A549 (cell line): ENCODE results near the gene NHLH1. TPM values are rescaled to one million over a fixed set of nuclear protein-coding genes. Genes with fewer than 3 reads are reported as not detected.

ENCODE experiments used
- ATAC-seq, 2 experiments: fragments of 200-7000 bp in 1 of 2; fragments of >200 bp in 1 of 2; cut with Nextera tagmentation in 1 of 2; cut with Tn5 transposase in 1 of 2; 3 replicates each; pipeline versions ENCODE4 v1.8.0 to v1.9.1; 2018 to 2020; ENCODE audit warnings: mild to moderate bottlenecking in 1 of 2, moderate library complexity in 1 of 2
- CTCF ChIA-PET: fragments of 300-600 bp; sonication (Branson Sonifier 250); formaldehyde crosslinking; extraction: SDS; loops from one replicate; lab custom pipeline; 2021; ENCODE audit warnings: antibody characterized with exemption, inconsistent platforms; lab: Yijun Ruan, JAX
- POLR2A ChIA-PET: fragments of 350-600 bp; formaldehyde crosslinking; extraction: SDS; loops from one replicate; lab custom pipeline; 2021; ENCODE audit warnings: antibody characterized with exemption, inconsistent platforms; lab: Yijun Ruan, JAX
- DNase-seq, 2 experiments: peaks; one replicate each; pipeline versions ENCODE4 v3.0.0 to v3.0.0-alpha.2; 2011 to 2016; ENCODE audit warnings: low read depth in 1 of 2, low spot score in 1 of 2
- FAIRE-seq: peaks from 2 replicates; lab custom pipeline; 2011; peaks lifted over from hg19 to GRCh38; lab: Jason Lieb, UNC
- H3K27ac ChIP-seq, 2 experiments: fragments of >200 bp; sonication (Bioruptor Twin); formaldehyde crosslinking; 3 replicates each; pipeline ENCODE4 v1.5.1; 2016 to 2017
- H3K4me1 ChIP-seq: fragments of >200 bp; sonication (Bioruptor Twin); formaldehyde crosslinking; 3 replicates; pipeline ENCODE4 v1.6.1; 2016
- H3K4me2 ChIP-seq: fragments of >200 bp; sonication (Bioruptor Twin); formaldehyde crosslinking; 3 replicates; pipeline ENCODE4 v1.6.1; 2016
- H3K4me3 ChIP-seq: fragments of >200 bp; sonication (Bioruptor Twin); formaldehyde crosslinking; 3 replicates; pipeline ENCODE4 v1.5.1; 2016
- H3K9me3 ChIP-seq: fragments of >200 bp; sonication (Bioruptor Twin); formaldehyde crosslinking; 3 replicates; pipeline ENCODE4 v1.6.1; 2016
- BHLHE40 ChIP-seq: IDR thresholded peaks from 2 replicates; pipeline ENCODE4 v1.6.1; 2012; ENCODE audit warnings: low read depth, low read length, inconsistent platforms
- CEBPB ChIP-seq, 2 experiments: fragments of >200 bp in 1 of 2; sonication (Bioruptor Twin) in 1 of 2; formaldehyde crosslinking in 1 of 2; IDR thresholded peaks; 2 replicates each; pipeline ENCODE4 v1.6.1; 2012 to 2016
- CTCF ChIP-seq: fragments of >200 bp; sonication (Bioruptor Twin); formaldehyde crosslinking; IDR thresholded peaks from 3 replicates; pipeline ENCODE4 v1.5.1; 2016
- EHF ChIP-seq: fragments of 250-450 bp; sonication (Bioruptor Pico); IDR thresholded peaks from 2 replicates; pipeline ENCODE4 v1.5.0; 2020; ENCODE audit warnings: mild to moderate bottlenecking
- ESRRA ChIP-seq: fragments of 150-350 bp; IDR thresholded peaks from 2 replicates; pipeline ENCODE4 v1.6.1; 2014; ENCODE audit warnings: mild to moderate bottlenecking, low read length, borderline replicate concordance
- FOSL2 ChIP-seq, 2 experiments: fragments of 450-650 bp in 1 of 2; fragments of >200 bp in 1 of 2; sonication (Bioruptor Twin) in 1 of 2; formaldehyde crosslinking; IDR thresholded peaks; 2 replicates each; pipeline versions ENCODE4 v1.5.0 to v1.6.1; 2016 to 2020; ENCODE audit warnings: mild to moderate bottlenecking in 1 of 2, moderate library complexity in 1 of 2
- HDAC2 ChIP-seq: fragments of 200-600 bp; sonication (generic); IDR thresholded peaks from 2 replicates; pipeline ENCODE4 v1.6.1; 2016
- HEYL ChIP-seq: fragments of 250-450 bp; sonication (Bioruptor Pico); IDR thresholded peaks from 2 replicates; pipeline ENCODE4 v1.8.0; 2021; ENCODE audit warnings: mild to moderate bottlenecking, moderate library complexity
- HOXA7 ChIP-seq: fragments of 250-450 bp; sonication (Bioruptor Pico); IDR thresholded peaks from 2 replicates; pipeline ENCODE4 v1.5.0; 2020; ENCODE audit warnings: mild to moderate bottlenecking, moderate library complexity
- MAFK ChIP-seq: fragments of 450-650 bp; IDR thresholded peaks from 2 replicates; pipeline ENCODE4 v1.6.1; 2014; ENCODE audit not compliant: partially characterized antibody
- MAX ChIP-seq: IDR thresholded peaks from 2 replicates; pipeline ENCODE4 v1.6.1; 2012
- NFE2L2 ChIP-seq: fragments of 150-350 bp; conservative IDR thresholded peaks from 2 replicates; pipeline ENCODE4 v1.6.1; 2014; ENCODE audit warnings: low read length
- NR3C1 ChIP-seq: fragments of >200 bp; sonication (Bioruptor Twin); formaldehyde crosslinking; IDR thresholded peaks from 3 replicates; pipeline ENCODE4 v1.6.1; 2017
- POLR2AphosphoS2 ChIP-seq: conservative IDR thresholded peaks from 2 replicates; pipeline ENCODE4 v1.6.1; 2012; ENCODE audit warnings: low read length, improper control_type of control experiment, inconsistent platforms
- RAD21 ChIP-seq, 2 experiments: fragments of >200 bp in 1 of 2; sonication (Bioruptor Twin) in 1 of 2; formaldehyde crosslinking in 1 of 2; IDR thresholded peaks in 1 of 2; conservative IDR thresholded peaks in 1 of 2; 2 replicates in 1 of 2; 3 replicates in 1 of 2; pipeline ENCODE4 v1.6.1; 2012 to 2018; ENCODE audit warnings: inconsistent platforms in 1 of 2
- RFX5 ChIP-seq: fragments of 450-650 bp; IDR thresholded peaks from 2 replicates; pipeline ENCODE4 v1.7.1; 2014; ENCODE audit warnings: antibody characterized with exemption, mild to moderate bottlenecking, moderate library complexity
- SMC3 ChIP-seq: fragments of >200 bp; sonication (Bioruptor Twin); formaldehyde crosslinking; IDR thresholded peaks from 3 replicates; pipeline ENCODE4 v1.6.1; 2018; ENCODE audit warnings: inconsistent platforms
- WGBS: methylation state at CpG from one replicate; pipeline ENCODE4 v1.1.6; 2017; ENCODE audit errors: missing lambda C conversion rate; 5-methylcytosine and 5-hydroxymethylcytosine counted together
- polyA plus RNA-seq, 4 experiments: library from polyadenylated mRNA; depleted of rRNA in 3 of 4; stranded (reverse); fragments of >200 nt; fragmentation: RNase III in 1 of 4; extraction: RNeasy Plus Mini Kit Qiagen cat#74134 plus additional on column Dnase treatment in 1 of 4; gene quantifications; 2 replicates in 3 of 4; 3 replicates in 1 of 4; pipeline ENCODE4 v1.2.3, GENCODE V29; 2011 to 2017
- TF ChIP-seq, protein P1 (sequence below): fragments of 150-350 bp; IDR thresholded peaks from 2 replicates; pipeline ENCODE4 v1.6.1; 2014; ENCODE audit warnings: low read depth, mild to moderate bottlenecking, low read length
- TF ChIP-seq, protein P2 (sequence below): IDR thresholded peaks from 2 replicates; pipeline ENCODE4 v1.6.1; 2012; ENCODE audit warnings: low read depth, borderline replicate concordance
- TF ChIP-seq, protein P3 (sequence below): fragments of 250-450 bp; sonication (Bioruptor Pico); IDR thresholded peaks from 2 replicates; pipeline ENCODE4 v1.5.0; 2021; ENCODE audit warnings: mild to moderate bottlenecking, moderate library complexity, borderline replicate concordance

Gene NHLH1
- polyA plus RNA-seq, 2 of the 4 experiments (the other 2 are of a cell fraction), result 0.34 to 0.63 TPM

DNA sequence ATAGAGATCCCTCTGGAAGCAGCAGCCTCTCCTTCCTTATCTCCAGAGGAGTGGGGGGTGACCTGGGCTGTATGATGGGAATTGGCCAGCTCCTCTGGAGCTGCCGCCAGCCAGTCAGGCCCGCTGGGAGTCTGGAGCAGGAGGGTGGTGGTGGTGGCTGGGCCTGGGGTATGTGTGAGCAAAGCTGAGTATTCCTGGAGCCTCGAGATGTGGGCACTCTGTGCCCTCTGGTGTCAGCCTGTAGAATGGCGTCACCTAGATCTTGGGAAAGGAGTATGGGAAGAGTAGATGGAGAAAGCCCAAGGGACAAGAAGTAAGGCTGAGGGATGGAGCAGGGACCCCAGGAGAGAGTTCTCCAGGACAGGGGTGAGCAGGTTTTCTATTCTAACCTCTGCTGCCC, 49.5 kb downstream of the NHLH1 start:
- DNase-seq (peak; percentile 55 to 59), FAIRE-seq (no peak), ATAC-seq (peak; percentile 92 to 97)
- TF ChIP-seq CEBPB (IDR thresholded peaks at IDR 0.05) (no peak), HDAC2 (no peak), RAD21 (conservative IDR thresholded peaks at IDR 0.05 in 1 of 2, IDR thresholded peaks at IDR 0.05 in 1 of 2) (peak; percentile 66 to 73), ESRRA (no peak), HEYL (CRISPR knock-in tag) (no peak), SMC3 (peak; percentile 48; the same call in 1 of the 3 replicates), CTCF (peak; percentile 50), RFX5 (no peak), NR3C1 (no peak)
- H3K4me3 ChIP-seq, result no peak overlapping the region
- POLR2A ChIA-PET, result no interaction called here
- 26% methylated on average over 4 of the region's 4 CpGs for WGBS
- no peaks in the 10 kb centered on the region for H3K4me1 ChIP-seq
- CTCF ChIA-PET, result interaction anchor here (0.6 to 2.9 kb wide), 27 partner anchors 8 to 1283 kb away, joined by 3 to 13 read pairs (median 4); partner anchors contain the start of gene VANGL2
- H3K27ac ChIP-seq, result no peak overlapping the region
- no peak overlapping the region for H3K4me2 ChIP-seq
- H3K9me3 ChIP-seq, result no peaks in the 10 kb centered on the region

GRCh38 chr1:160418483-160418882, 51.6 kb downstream of the NHLH1 start:
- 49% methylated on average over 6 of the region's 6 CpGs for WGBS
- FAIRE-seq, result no peak
- POLR2A ChIA-PET, result no interaction called here

More at GRCh38 chr1:160418483-160418882, 51.6 kb downstream of the NHLH1 start:
- H3K9me3 ChIP-seq, result no peaks in the 10 kb centered on the region
- no peak overlapping the region for H3K27ac ChIP-seq
- ATAC-seq, result no peak
- CTCF ChIA-PET, result interaction anchor here (0.7 to 2.9 kb wide), 7 partner anchors 9 to 333 kb away, joined by 3 to 11 read pairs (median 4); no protein-coding TSS in a partner anchor
- H3K4me3 ChIP-seq, result no peak overlapping the region
- DNase-seq, result no peak
- H3K4me1 ChIP-seq, result no peaks in the 10 kb centered on the region
- TF ChIP-seq NFE2L2, result no peak
- TF ChIP-seq, protein P1, sequence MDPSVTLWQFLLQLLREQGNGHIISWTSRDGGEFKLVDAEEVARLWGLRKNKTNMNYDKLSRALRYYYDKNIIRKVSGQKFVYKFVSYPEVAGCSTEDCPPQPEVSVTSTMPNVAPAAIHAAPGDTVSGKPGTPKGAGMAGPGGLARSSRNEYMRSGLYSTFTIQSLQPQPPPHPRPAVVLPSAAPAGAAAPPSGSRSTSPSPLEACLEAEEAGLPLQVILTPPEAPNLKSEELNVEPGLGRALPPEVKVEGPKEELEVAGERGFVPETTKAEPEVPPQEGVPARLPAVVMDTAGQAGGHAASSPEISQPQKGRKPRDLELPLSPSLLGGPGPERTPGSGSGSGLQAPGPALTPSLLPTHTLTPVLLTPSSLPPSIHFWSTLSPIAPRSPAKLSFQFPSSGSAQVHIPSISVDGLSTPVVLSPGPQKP, result no peak
- no peak for TF ChIP-seq NR3C1
- no peak for TF ChIP-seq HDAC2
- no peak for TF ChIP-seq BHLHE40
- no peak for TF ChIP-seq HOXA7 (CRISPR knock-in tag)
- no peak for TF ChIP-seq FOSL2 (IDR thresholded peaks at IDR 0.05)
- no peak for TF ChIP-seq FOSL2 (CRISPR knock-in tag; IDR thresholded peaks at IDR 0.05)
- TF ChIP-seq, protein P2, sequence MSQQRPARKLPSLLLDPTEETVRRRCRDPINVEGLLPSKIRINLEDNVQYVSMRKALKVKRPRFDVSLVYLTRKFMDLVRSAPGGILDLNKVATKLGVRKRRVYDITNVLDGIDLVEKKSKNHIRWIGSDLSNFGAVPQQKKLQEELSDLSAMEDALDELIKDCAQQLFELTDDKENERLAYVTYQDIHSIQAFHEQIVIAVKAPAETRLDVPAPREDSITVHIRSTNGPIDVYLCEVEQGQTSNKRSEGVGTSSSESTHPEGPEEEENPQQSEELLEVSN, result no peak
- TF ChIP-seq EHF (CRISPR knock-in tag), result no peak
- no peak for TF ChIP-seq ESRRA
- no peak for TF ChIP-seq MAFK
- TF ChIP-seq MAX, result no peak
- TF ChIP-seq POLR2AphosphoS2, result no peak
- TF ChIP-seq, protein P3, sequence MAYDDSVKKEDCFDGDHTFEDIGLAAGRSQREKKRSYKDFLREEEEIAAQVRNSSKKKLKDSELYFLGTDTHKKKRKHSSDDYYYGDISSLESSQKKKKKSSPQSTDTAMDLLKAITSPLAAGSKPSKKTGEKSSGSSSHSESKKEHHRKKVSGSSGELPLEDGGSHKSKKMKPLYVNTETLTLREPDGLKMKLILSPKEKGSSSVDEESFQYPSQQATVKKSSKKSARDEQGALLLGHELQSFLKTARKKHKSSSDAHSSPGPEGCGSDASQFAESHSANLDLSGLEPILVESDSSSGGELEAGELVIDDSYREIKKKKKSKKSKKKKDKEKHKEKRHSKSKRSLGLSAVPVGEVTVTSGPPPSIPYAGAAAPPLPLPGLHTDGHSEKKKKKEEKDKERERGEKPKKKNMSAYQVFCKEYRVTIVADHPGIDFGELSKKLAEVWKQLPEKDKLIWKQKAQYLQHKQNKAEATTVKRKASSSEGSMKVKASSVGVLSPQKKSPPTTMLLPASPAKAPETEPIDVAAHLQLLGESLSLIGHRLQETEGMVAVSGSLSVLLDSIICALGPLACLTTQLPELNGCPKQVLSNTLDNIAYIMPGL, result no peak
- TF ChIP-seq SMC3, result no peak
- no peak for TF ChIP-seq RFX5
- H3K4me2 ChIP-seq, result no peak overlapping the region
